ENCODE measurements around the gene ENTPD1. TPM values are rescaled to one million over a fixed set of nuclear protein-coding genes. Genes with fewer than 3 reads are reported as not detected.

The ENTPD1 gene
- total and polyA plus RNA-seq, 10 of the 15 experiments (the other 5 are each of a cell fraction or from before 2014, with no cell fraction given) = 110 to 413 (median 161) TPM

DNA sequence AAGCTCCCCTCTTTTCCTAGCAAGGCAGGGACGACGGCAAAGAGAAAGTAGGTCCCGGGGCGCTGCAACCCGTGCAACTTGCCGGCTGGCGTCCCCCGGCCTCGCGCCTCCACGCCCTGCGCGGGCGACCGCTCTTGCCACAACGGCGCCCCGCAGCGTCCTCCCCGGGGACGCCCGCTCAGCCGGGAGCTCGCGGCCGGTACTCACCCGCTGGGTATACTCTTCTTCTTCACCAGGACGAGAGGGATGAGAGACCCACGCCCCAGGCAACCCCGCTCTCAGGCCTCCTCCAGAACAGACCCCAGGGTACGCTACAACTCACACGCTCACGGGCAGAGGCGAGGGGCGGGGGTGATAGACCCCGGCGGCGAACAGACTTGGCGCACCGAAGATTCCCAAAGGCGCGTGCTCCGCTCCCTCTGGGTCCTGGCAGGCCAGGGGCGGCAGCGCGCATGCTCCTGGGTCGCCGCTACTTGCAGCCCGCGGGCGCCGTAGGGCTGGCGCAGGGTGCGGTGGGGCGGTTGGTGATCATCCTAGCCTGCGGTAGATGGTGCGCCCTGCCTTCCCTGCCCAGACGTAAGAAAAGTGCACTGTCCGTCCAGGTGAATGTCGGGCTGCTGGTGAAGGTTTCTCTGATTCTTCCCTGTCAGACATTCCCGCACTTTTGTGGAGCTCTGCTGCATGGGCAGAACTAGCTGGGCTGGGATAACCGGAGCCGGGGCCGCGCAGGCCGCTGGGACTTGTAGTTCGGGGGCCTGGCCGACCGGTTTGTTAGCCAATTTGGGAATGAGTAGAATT lies 151.7 kb downstream of the ENTPD1 start, which contains the start of gene CC2D2B (continued):
- TF ChIP-seq, protein P1, sequence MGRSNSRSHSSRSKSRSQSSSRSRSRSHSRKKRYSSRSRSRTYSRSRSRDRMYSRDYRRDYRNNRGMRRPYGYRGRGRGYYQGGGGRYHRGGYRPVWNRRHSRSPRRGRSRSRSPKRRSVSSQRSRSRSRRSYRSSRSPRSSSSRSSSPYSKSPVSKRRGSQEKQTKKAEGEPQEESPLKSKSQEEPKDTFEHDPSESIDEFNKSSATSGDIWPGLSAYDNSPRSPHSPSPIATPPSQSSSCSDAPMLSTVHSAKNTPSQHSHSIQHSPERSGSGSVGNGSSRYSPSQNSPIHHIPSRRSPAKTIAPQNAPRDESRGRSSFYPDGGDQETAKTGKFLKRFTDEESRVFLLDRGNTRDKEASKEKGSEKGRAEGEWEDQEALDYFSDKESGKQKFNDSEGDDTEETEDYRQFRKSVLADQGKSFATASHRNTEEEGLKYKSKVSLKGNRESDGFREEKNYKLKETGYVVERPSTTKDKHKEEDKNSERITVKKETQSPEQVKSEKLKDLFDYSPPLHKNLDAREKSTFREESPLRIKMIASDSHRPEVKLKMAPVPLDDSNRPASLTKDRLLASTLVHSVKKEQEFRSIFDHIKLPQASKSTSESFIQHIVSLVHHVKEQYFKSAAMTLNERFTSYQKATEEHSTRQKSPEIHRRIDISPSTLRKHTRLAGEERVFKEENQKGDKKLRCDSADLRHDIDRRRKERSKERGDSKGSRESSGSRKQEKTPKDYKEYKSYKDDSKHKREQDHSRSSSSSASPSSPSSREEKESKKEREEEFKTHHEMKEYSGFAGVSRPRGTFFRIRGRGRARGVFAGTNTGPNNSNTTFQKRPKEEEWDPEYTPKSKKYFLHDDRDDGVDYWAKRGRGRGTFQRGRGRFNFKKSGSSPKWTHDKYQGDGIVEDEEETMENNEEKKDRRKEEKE (IDR thresholded peaks at IDR 0.05) = no peak
- TF ChIP-seq, protein P2, sequence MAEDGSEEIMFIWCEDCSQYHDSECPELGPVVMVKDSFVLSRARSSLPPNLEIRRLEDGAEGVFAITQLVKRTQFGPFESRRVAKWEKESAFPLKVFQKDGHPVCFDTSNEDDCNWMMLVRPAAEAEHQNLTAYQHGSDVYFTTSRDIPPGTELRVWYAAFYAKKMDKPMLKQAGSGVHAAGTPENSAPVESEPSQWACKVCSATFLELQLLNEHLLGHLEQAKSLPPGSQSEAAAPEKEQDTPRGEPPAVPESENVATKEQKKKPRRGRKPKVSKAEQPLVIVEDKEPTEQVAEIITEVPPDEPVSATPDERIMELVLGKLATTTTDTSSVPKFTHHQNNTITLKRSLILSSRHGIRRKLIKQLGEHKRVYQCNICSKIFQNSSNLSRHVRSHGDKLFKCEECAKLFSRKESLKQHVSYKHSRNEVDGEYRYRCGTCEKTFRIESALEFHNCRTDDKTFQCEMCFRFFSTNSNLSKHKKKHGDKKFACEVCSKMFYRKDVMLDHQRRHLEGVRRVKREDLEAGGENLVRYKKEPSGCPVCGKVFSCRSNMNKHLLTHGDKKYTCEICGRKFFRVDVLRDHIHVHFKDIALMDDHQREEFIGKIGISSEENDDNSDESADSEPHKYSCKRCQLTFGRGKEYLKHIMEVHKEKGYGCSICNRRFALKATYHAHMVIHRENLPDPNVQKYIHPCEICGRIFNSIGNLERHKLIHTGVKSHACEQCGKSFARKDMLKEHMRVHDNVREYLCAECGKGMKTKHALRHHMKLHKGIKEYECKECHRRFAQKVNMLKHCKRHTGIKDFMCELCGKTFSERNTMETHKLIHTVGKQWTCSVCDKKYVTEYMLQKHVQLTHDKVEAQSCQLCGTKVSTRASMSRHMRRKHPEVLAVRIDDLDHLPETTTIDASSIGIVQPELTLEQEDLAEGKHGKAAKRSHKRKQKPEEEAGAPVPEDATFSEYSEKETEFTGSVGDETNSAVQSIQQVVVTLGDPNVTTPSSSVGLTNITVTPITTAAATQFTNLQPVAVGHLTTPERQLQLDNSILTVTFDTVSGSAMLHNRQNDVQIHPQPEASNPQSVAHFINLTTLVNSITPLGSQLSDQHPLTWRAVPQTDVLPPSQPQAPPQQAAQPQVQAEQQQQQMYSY (CRISPR knock-in tag; IDR thresholded peaks at IDR 0.05) = no peak
- TF ChIP-seq MTA3 (IDR thresholded peaks at IDR 0.05; ENCODE audit: borderline replicate concordance, low read length) (no peak), BHLHE40 (IDR thresholded peaks at IDR 0.05; ENCODE audit: borderline replicate concordance in 1 of 2, low read depth in 2 of 2, low read length in 1 of 2) (peak in 1 of 2 experiments; percentile 15; a peak in 2 of 4 replicates), RCOR1 (conservative IDR thresholded peaks at IDR 0.05; ENCODE audit: low read depth, low read length) (no peak), WRNIP1 (IDR thresholded peaks at IDR 0.05; ENCODE audit: borderline replicate concordance, low read depth, low read length) (no peak), HDAC6 (IDR thresholded peaks at IDR 0.05; ENCODE audit: unreplicated experiment) (no peak), TBL1XR1 (IDR thresholded peaks at IDR 0.05; ENCODE audit: low read depth, low read length) (no peak), CREB1 (IDR thresholded peaks at IDR 0.05; ENCODE audit: low read depth) (no peak; the same call in 1 of the 2 replicates), MEF2A (IDR thresholded peaks at IDR 0.05; ENCODE audit: insufficient read depth, low read depth, low read length) (0 out of 2 replicates have a peak, but pooled peaks have one; percentile 9), NRF1 (conservative IDR thresholded peaks at IDR 0.05; ENCODE audit: low read depth, low read length) (peak; percentile 61), DPF2 (IDR thresholded peaks at IDR 0.05) (peak; percentile 53; the same call in 1 of the 2 replicates), BCL11A (IDR thresholded peaks at IDR 0.05; ENCODE audit: low read depth, low read length) (no peak)
- TF ChIP-seq, protein P3, sequence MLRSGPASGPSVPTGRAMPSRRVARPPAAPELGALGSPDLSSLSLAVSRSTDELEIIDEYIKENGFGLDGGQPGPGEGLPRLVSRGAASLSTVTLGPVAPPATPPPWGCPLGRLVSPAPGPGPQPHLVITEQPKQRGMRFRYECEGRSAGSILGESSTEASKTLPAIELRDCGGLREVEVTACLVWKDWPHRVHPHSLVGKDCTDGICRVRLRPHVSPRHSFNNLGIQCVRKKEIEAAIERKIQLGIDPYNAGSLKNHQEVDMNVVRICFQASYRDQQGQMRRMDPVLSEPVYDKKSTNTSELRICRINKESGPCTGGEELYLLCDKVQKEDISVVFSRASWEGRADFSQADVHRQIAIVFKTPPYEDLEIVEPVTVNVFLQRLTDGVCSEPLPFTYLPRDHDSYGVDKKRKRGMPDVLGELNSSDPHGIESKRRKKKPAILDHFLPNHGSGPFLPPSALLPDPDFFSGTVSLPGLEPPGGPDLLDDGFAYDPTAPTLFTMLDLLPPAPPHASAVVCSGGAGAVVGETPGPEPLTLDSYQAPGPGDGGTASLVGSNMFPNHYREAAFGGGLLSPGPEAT (IDR thresholded peaks at IDR 0.05; ENCODE audit: low read depth) = peak; percentile 46; the same call in 1 of the 2 replicates
- TF ChIP-seq, protein P4, sequence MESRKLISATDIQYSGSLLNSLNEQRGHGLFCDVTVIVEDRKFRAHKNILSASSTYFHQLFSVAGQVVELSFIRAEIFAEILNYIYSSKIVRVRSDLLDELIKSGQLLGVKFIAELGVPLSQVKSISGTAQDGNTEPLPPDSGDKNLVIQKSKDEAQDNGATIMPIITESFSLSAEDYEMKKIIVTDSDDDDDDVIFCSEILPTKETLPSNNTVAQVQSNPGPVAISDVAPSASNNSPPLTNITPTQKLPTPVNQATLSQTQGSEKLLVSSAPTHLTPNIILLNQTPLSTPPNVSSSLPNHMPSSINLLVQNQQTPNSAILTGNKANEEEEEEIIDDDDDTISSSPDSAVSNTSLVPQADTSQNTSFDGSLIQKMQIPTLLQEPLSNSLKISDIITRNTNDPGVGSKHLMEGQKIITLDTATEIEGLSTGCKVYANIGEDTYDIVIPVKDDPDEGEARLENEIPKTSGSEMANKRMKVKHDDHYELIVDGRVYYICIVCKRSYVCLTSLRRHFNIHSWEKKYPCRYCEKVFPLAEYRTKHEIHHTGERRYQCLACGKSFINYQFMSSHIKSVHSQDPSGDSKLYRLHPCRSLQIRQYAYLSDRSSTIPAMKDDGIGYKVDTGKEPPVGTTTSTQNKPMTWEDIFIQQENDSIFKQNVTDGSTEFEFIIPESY (IDR thresholded peaks at IDR 0.05) = no peak
- TF ChIP-seq, protein P5, sequence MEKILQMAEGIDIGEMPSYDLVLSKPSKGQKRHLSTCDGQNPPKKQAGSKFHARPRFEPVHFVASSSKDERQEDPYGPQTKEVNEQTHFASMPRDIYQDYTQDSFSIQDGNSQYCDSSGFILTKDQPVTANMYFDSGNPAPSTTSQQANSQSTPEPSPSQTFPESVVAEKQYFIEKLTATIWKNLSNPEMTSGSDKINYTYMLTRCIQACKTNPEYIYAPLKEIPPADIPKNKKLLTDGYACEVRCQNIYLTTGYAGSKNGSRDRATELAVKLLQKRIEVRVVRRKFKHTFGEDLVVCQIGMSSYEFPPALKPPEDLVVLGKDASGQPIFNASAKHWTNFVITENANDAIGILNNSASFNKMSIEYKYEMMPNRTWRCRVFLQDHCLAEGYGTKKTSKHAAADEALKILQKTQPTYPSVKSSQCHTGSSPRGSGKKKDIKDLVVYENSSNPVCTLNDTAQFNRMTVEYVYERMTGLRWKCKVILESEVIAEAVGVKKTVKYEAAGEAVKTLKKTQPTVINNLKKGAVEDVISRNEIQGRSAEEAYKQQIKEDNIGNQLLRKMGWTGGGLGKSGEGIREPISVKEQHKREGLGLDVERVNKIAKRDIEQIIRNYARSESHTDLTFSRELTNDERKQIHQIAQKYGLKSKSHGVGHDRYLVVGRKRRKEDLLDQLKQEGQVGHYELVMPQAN (conservative IDR thresholded peaks at IDR 0.05) = peak; percentile 72
